ENCODE results near the gene NEIL1.
"Not testable (repeated sequence)": the region's sequence is repeated elsewhere in the genome, so short reads cannot be mapped to it uniquely, and the experiment has no call there.

NEIL1 gene

GRCh38 chr15:75333654-75334419 lies 13.0 kb upstream of the NEIL1 start:
- not testable (repeated sequence) for DNase-seq (ENCODE audit: low spot score)

- DNase-seq (ENCODE audit: low spot score): no peak
Measured at GRCh38 chr15:75335313-75335704, 11.5 kb upstream of the NEIL1 start.

GRCh38 chr15:75335705-75336355 lies 11.0 kb upstream of the NEIL1 start, which contains the start of gene COMMD4:
Gene COMMD4 (plus strand): TSS chr15:75336063. CDS start chr15:75336090, 27 bp downstream.
- peak; percentile 95 for DNase-seq (ENCODE audit: low spot score)

- no peak for DNase-seq (ENCODE audit: low spot score)
Measured at GRCh38 chr15:75338661-75339240, 8.1 kb upstream of the NEIL1 start.

GRCh38 chr15:75339531-75340240 lies 7.2 kb upstream of the NEIL1 start:
- no peak for DNase-seq (ENCODE audit: low spot score)

GRCh38 chr15:75342221-75342620 lies 4.6 kb upstream of the NEIL1 start:
- DNase-seq (ENCODE audit: low spot score): no peak

- not testable (repeated sequence) for DNase-seq (ENCODE audit: low spot score)
Measured at GRCh38 chr15:75343953-75344352, 2.9 kb upstream of the NEIL1 start.

- no peak for DNase-seq (ENCODE audit: low spot score)
Measured at GRCh38 chr15:75347222-75348033, 589 bp downstream of the NEIL1 start.

- DNase-seq (ENCODE audit: low spot score): no peak
Measured at GRCh38 chr15:75348034-75348561, 1.3 kb downstream of the NEIL1 start.

GRCh38 chr15:75348562-75349350 lies 1.9 kb downstream of the NEIL1 start:
- no peak for DNase-seq (ENCODE audit: low spot score)

- not testable (repeated sequence) for DNase-seq (ENCODE audit: low spot score)
Measured at GRCh38 chr15:75349351-75349669, 2.5 kb downstream of the NEIL1 start.

- DNase-seq (ENCODE audit: low spot score): no peak
Measured at GRCh38 chr15:75349851-75350588, 3.2 kb downstream of the NEIL1 start.

GRCh38 chr15:75350601-75351361 lies 3.9 kb downstream of the NEIL1 start:
- no peak for DNase-seq (ENCODE audit: low spot score)

GRCh38 chr15:75352186-75353080 lies 5.6 kb downstream of the NEIL1 start:
- no peak for DNase-seq (ENCODE audit: low spot score)

- DNase-seq (ENCODE audit: low spot score): no peak
Measured at GRCh38 chr15:75353604-75354003, 6.8 kb downstream of the NEIL1 start.

GRCh38 chr15:75354454-75354853 lies 7.6 kb downstream of the NEIL1 start:
- no peak for DNase-seq (ENCODE audit: low spot score)

- DNase-seq (ENCODE audit: low spot score): no peak
Measured at GRCh38 chr15:75355369-75355768, 8.5 kb downstream of the NEIL1 start.

GRCh38 chr15:75356006-75356405 lies 9.2 kb downstream of the NEIL1 start:
- no peak for DNase-seq (ENCODE audit: low spot score)

Measured in left forelimb (tissue), 1 donor.